ENCODE measurements around the gene GATB.

The GATB gene

GRCh38 chr4:151675411-151675971 is 85.3 kb downstream of the GATB start:
- DNase-seq (ENCODE audit: low read depth in 1 of 2, low spot score in 1 of 2), result no peak

- DNase-seq (ENCODE audit: low read depth in 1 of 2, low spot score in 1 of 2), result no peak
Measured at GRCh38 chr4:151674804-151675391, 85.9 kb downstream of the GATB start.

GRCh38 chr4:151673908-151674520 is 86.8 kb downstream of the GATB start:
- no peak for DNase-seq (ENCODE audit: low read depth in 1 of 2, low spot score in 1 of 2)

- no peak for DNase-seq (ENCODE audit: low read depth in 1 of 2, low spot score in 1 of 2)
Measured at GRCh38 chr4:151672996-151673395, 87.8 kb downstream of the GATB start.

- DNase-seq (ENCODE audit: low read depth in 1 of 2, low spot score in 1 of 2), result no peak
Measured at GRCh38 chr4:151671541-151672059, 89.2 kb downstream of the GATB start.

- no peak for DNase-seq (ENCODE audit: low read depth in 1 of 2, low spot score in 1 of 2)
Measured at GRCh38 chr4:151670843-151671242, 90.0 kb downstream of the GATB start.

GRCh38 chr4:151669990-151670389 is 90.8 kb downstream of the GATB start:
- no peak for DNase-seq (ENCODE audit: low read depth in 1 of 2, low spot score in 1 of 2)

GRCh38 chr4:151668689-151669402 is 92.0 kb downstream of the GATB start:
- DNase-seq (ENCODE audit: low read depth in 1 of 2, low spot score in 1 of 2), result no peak

GRCh38 chr4:151667666-151668065 is 93.1 kb downstream of the GATB start:
- DNase-seq (ENCODE audit: low read depth in 1 of 2, low spot score in 1 of 2), result no peak

- no peak for DNase-seq (ENCODE audit: low read depth in 1 of 2, low spot score in 1 of 2)
Measured at GRCh38 chr4:151667048-151667447, 93.8 kb downstream of the GATB start.

GRCh38 chr4:151666501-151666900 is 94.3 kb downstream of the GATB start:
- no peak for DNase-seq (ENCODE audit: low read depth in 1 of 2, low spot score in 1 of 2)

- DNase-seq (ENCODE audit: low read depth in 1 of 2, low spot score in 1 of 2), result no peak
Measured at GRCh38 chr4:151665785-151666127, 95.1 kb downstream of the GATB start.

GRCh38 chr4:151665022-151665784 is 95.6 kb downstream of the GATB start:
- no peak for DNase-seq (ENCODE audit: low read depth in 1 of 2, low spot score in 1 of 2)

- no peak for DNase-seq (ENCODE audit: low read depth in 1 of 2, low spot score in 1 of 2)
Measured at GRCh38 chr4:151664289-151664688, 96.5 kb downstream of the GATB start.

GRCh38 chr4:151663109-151663508 is 97.7 kb downstream of the GATB start:
- no peak for DNase-seq (ENCODE audit: low read depth in 1 of 2, low spot score in 1 of 2)

- no peak for DNase-seq (ENCODE audit: low read depth in 1 of 2, low spot score in 1 of 2)
Measured at GRCh38 chr4:151661873-151662272, 98.9 kb downstream of the GATB start.

GRCh38 chr4:151660676-151661075 is 100.1 kb downstream of the GATB start:
- DNase-seq (ENCODE audit: low read depth in 1 of 2, low spot score in 1 of 2), result no peak

GRCh38 chr4:151659601-151660364 is 101.0 kb downstream of the GATB start:
- no peak for DNase-seq (ENCODE audit: low read depth in 1 of 2, low spot score in 1 of 2)

GRCh38 chr4:151658959-151659600 is 101.7 kb downstream of the GATB start:
- DNase-seq (ENCODE audit: low read depth in 1 of 2, low spot score in 1 of 2), result no peak

- no peak for DNase-seq (ENCODE audit: low read depth in 1 of 2, low spot score in 1 of 2)
Measured at GRCh38 chr4:151657896-151658295, 102.9 kb downstream of the GATB start.
